Activated naive CD4-positive, alpha-beta T cell treated with anti-CD3 and anti-CD28 coated beads for 36 hours (primary cell): Measurements from ENCODE around the gene PLPPR1. TPM values are rescaled to one million over a fixed set of nuclear protein-coding genes. Genes with fewer than 3 reads are reported as not detected.
"Not testable (repeated sequence)": the region's sequence is repeated elsewhere in the genome, so short reads cannot be mapped to it uniquely, and the experiment has no call there.

Experiments
- CTCF ChIA-PET: fragments of 350-600 bp; sonication (Branson Sonifier 250); formaldehyde crosslinking; loops from one replicate; lab custom pipeline; 2021; ENCODE audit warnings: antibody characterized with exemption; lab: Charles Lee
- DNase-seq: peaks from one replicate; pipeline ENCODE4 v3.0.0-alpha.2; 2020
- H3K27ac Mint-ChIP-seq: one replicate; pipeline ENCODE4 v1.8.0; 2021; ENCODE audit warnings: mild to moderate bottlenecking, mixed read lengths
- H3K27me3 Mint-ChIP-seq: one replicate; pipeline ENCODE4 v1.8.0; 2021; ENCODE audit warnings: low read depth, mixed read lengths
- H3K36me3 Mint-ChIP-seq: one replicate; pipeline ENCODE4 v1.8.0; 2021; ENCODE audit warnings: low read depth, mixed read lengths
- H3K4me1 Mint-ChIP-seq: one replicate; pipeline ENCODE4 v1.8.0; 2021; ENCODE audit warnings: low read depth, mixed read lengths
- H3K4me3 Mint-ChIP-seq: one replicate; pipeline ENCODE4 v1.8.0; 2021; ENCODE audit warnings: mild to moderate bottlenecking, moderate library complexity, mixed read lengths
- H3K9me3 Mint-ChIP-seq: one replicate; pipeline ENCODE4 v1.8.0; 2021; ENCODE audit warnings: mixed read lengths
- intact Hi-C: fragments of 100-400 bp; cut with micrococcal nuclease; formaldehyde crosslinking; loops from one replicate; pipeline ENCODE4 v1.15.1; 2023
- total RNA-seq, 2 experiments: library from RNA; stranded (reverse); gene quantifications; one replicate each; pipeline ENCODE4 v1.2.3, GENCODE V29; 2021

The PLPPR1 gene
- total RNA-seq, 2 experiments from 2014 or later = not detected

GRCh38 chr9:101324245-101324804 lies 295.8 kb downstream of the PLPPR1 start:
- intact Hi-C loops = no loop called here
- peaks cover 16% of the 10 kb centered on the region for H3K27me3 Mint-ChIP-seq
- H3K9me3 Mint-ChIP-seq = peaks cover 4% of the 10 kb centered on the region
- CTCF ChIA-PET = interaction anchor here (0.7 kb wide), 1 partner anchor 12 kb away, joined by 3 read pairs; no protein-coding TSS in a partner anchor
- no peaks in the 10 kb centered on the region for H3K4me1 Mint-ChIP-seq
- H3K36me3 Mint-ChIP-seq = no peaks in the 10 kb centered on the region
- no peak overlapping the region for H3K27ac Mint-ChIP-seq
- no peak for DNase-seq
- H3K4me3 Mint-ChIP-seq = no peak overlapping the region

- intact Hi-C loops = no loop called here
- Mint-ChIP-seq H3K9me3 (peaks cover 4% of the 10 kb centered on the region), H3K27ac (no peak overlapping the region), H3K36me3 (no peaks in the 10 kb centered on the region), H3K4me3 (no peak overlapping the region), H3K4me1 (no peaks in the 10 kb centered on the region), H3K27me3 (peaks cover 13% of the 10 kb centered on the region)
- CTCF ChIA-PET = interaction anchor here (0.5 to 1.2 kb wide), 3 partner anchors 12 to 1275 kb away, joined by 3 to 4 read pairs (median 3); no protein-coding TSS in a partner anchor
- DNase-seq = no peak
These were observed 296.5 kb downstream of the PLPPR1 start for GRCh38 chr9:101325053-101325452.

GRCh38 chr9:101326035-101326434 lies 297.5 kb downstream of the PLPPR1 start:
- Mint-ChIP-seq H3K27ac (no peak overlapping the region), H3K4me1 (no peaks in the 10 kb centered on the region), H3K27me3 (peaks cover 9% of the 10 kb centered on the region), H3K36me3 (no peaks in the 10 kb centered on the region), H3K9me3 (peaks cover 4% of the 10 kb centered on the region), H3K4me3 (no peak overlapping the region)
- CTCF ChIA-PET = interaction anchor here (1.0 to 1.2 kb wide), 2 partner anchors 11 to 14 kb away, joined by 3 read pairs; no protein-coding TSS in a partner anchor
- intact Hi-C loops = no loop called here
- no peak for DNase-seq

GRCh38 chr9:101326501-101326900 lies 298.0 kb downstream of the PLPPR1 start:
- Mint-ChIP-seq H3K4me1 (no peaks in the 10 kb centered on the region), H3K4me3 (no peak overlapping the region), H3K27me3 (peaks cover 7% of the 10 kb centered on the region), H3K27ac (no peak overlapping the region), H3K9me3 (peaks cover 4% of the 10 kb centered on the region), H3K36me3 (no peaks in the 10 kb centered on the region)
- CTCF ChIA-PET = interaction anchor here (1.0 kb wide), 1 partner anchor 15 kb away, joined by 3 read pairs; no protein-coding TSS in a partner anchor
- intact Hi-C loops = no loop called here
- no peak for DNase-seq

GRCh38 chr9:101327422-101327909 lies 298.9 kb downstream of the PLPPR1 start:
- intact Hi-C loops, CTCF ChIA-PET, H3K27me3 Mint-ChIP-seq, H3K4me3 Mint-ChIP-seq, H3K4me1 Mint-ChIP-seq, DNase-seq, H3K36me3 Mint-ChIP-seq, H3K9me3 Mint-ChIP-seq, H3K27ac Mint-ChIP-seq: not testable (repeated sequence)

DNA sequence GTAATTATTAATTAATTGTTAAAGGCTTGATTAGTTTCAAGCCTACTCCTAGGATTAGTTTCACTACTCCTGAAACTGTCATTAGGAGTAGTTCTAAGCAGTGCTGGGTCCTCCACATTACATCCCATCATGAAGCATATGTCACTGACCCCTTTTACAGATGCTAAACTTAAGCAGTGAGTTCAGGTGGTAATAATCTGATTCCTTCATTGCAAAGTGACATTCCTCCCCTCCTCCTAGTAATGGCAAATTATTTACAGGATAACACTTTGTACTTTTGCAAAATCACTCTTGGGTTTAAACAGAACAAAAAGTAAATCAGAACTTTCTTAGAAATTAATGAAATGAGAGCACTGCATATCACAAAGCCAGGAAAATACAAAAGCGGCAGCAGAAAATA lies 303.8 kb downstream of the PLPPR1 start:
- Mint-ChIP-seq H3K4me1 (no peaks in the 10 kb centered on the region), H3K9me3 (peaks cover 2% of the 10 kb centered on the region), H3K36me3 (no peaks in the 10 kb centered on the region), H3K4me3 (no peak overlapping the region), H3K27ac (no peak overlapping the region), H3K27me3 (peaks cover 6% of the 10 kb centered on the region)
- CTCF ChIA-PET = no interaction called here
- intact Hi-C loops = no loop called here
- no peak for DNase-seq

DNA sequence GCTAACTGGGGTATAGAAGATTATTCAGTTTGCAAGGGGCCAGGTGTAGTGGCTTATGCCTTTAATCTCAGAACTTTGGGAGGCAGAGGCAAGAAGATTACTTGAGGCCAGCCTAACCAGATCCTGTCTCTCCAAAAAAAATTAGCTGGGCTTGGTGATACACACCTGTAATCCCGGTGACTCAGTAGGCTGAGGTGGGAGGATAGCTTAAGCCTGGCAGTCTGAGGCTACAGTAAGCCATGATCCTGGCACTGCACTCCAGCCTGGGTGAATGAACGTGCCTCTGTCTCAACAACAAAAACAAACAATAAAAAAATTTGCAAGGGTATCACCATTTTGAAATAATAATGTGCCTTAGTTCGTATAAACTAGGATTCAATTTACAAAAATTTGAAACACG lies 305.0 kb downstream of the PLPPR1 start:
- H3K27ac Mint-ChIP-seq = no peak overlapping the region
- H3K9me3 Mint-ChIP-seq = no peaks in the 10 kb centered on the region
- no peak for DNase-seq
- H3K4me3 Mint-ChIP-seq = no peak overlapping the region
- intact Hi-C loops = no loop called here
- peaks cover 4% of the 10 kb centered on the region for H3K27me3 Mint-ChIP-seq
- no peaks in the 10 kb centered on the region for H3K4me1 Mint-ChIP-seq
- H3K36me3 Mint-ChIP-seq = no peaks in the 10 kb centered on the region
- CTCF ChIA-PET = no interaction called here

- CTCF ChIA-PET = no interaction called here
- Mint-ChIP-seq H3K4me3 (no peak overlapping the region), H3K36me3 (no peaks in the 10 kb centered on the region), H3K27ac (no peak overlapping the region), H3K27me3 (peaks cover 4% of the 10 kb centered on the region), H3K9me3 (no peaks in the 10 kb centered on the region), H3K4me1 (no peaks in the 10 kb centered on the region)
- DNase-seq = no peak
- intact Hi-C loops = no loop called here
These were observed 305.6 kb downstream of the PLPPR1 start for GRCh38 chr9:101333926-101334702.

DNA sequence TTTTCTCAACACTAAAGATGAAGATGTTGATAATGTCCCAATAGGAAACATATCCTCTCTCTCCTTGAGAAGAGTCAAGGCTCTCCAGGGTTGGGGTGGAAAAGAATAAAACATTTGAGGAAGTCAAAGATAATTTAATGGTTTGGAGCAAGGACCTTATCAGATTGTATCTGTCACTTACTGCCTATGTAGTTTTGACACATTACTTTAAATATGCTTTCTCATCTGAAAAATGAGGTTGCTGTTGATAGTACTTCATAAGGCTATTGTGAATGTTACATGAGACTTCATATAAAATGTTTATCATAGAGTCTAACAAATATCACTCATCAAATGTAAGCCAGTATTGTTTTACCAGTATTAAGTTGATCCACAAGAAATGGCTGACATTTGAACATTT lies 307.6 kb downstream of the PLPPR1 start:
- intact Hi-C loops = no loop called here
- Mint-ChIP-seq H3K4me3 (no peak overlapping the region), H3K27ac (no peak overlapping the region), H3K27me3 (peaks cover 7% of the 10 kb centered on the region), H3K36me3 (no peaks in the 10 kb centered on the region), H3K9me3 (no peaks in the 10 kb centered on the region), H3K4me1 (no peaks in the 10 kb centered on the region)
- CTCF ChIA-PET = no interaction called here
- no peak for DNase-seq

DNA sequence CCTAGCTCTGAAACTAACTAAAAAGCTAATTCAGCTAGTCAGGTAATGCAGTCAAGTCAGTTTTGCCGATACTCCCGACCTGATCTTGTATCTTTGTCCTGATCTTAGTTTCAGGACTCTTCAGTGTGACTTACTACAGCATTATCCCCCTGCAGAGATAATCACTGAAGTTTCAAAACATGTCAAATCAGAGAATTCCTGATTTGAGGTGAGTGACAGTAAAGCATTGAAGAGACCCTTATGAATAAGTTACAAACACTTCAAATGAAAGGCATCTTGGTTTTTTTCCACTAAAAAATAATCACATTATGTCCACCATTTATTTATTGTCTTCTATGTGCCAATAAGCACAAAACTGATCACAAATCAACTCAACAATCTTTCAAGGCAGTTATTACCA lies 308.7 kb downstream of the PLPPR1 start:
- no peak overlapping the region for H3K4me3 Mint-ChIP-seq
- intact Hi-C loops = no loop called here
- no peak overlapping the region for H3K27ac Mint-ChIP-seq
- H3K27me3 Mint-ChIP-seq = peaks cover 7% of the 10 kb centered on the region
- no peaks in the 10 kb centered on the region for H3K9me3 Mint-ChIP-seq
- DNase-seq = no peak
- CTCF ChIA-PET = interaction anchor here (0.9 kb wide), 1 partner anchor 12 kb away, joined by 3 read pairs; no protein-coding TSS in a partner anchor
- no peaks in the 10 kb centered on the region for H3K36me3 Mint-ChIP-seq
- H3K4me1 Mint-ChIP-seq = no peaks in the 10 kb centered on the region

DNA sequence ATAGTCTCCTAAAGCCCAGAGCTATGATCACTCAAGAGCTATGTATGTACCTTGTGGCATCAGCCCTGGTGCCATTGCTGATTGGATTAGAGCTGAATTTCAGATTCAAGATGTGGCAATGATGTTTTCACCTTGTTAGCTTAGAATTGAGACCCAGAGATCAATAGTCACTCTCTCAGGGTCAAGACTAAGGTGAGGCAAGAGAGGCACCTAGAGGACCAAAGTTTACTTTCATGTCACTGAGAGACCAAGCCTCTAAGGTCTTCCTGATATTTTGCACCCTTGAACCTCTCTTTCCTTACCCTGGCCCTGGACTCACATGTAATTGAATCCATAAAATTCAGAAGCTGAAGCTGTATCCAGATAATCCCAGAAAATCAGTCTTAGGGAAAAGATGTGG lies 313.4 kb downstream of the PLPPR1 start:
- no peaks in the 10 kb centered on the region for H3K36me3 Mint-ChIP-seq
- CTCF ChIA-PET = interaction anchor here (0.5 kb wide), 1 partner anchor 700 kb away, joined by 5 read pairs; no protein-coding TSS in a partner anchor
- peaks cover 17% of the 10 kb centered on the region for H3K27me3 Mint-ChIP-seq
- H3K9me3 Mint-ChIP-seq = no peaks in the 10 kb centered on the region
- no peaks in the 10 kb centered on the region for H3K4me1 Mint-ChIP-seq
- no peak overlapping the region for H3K4me3 Mint-ChIP-seq
- DNase-seq = no peak
- intact Hi-C loops = no loop called here
- no peak overlapping the region for H3K27ac Mint-ChIP-seq

DNA sequence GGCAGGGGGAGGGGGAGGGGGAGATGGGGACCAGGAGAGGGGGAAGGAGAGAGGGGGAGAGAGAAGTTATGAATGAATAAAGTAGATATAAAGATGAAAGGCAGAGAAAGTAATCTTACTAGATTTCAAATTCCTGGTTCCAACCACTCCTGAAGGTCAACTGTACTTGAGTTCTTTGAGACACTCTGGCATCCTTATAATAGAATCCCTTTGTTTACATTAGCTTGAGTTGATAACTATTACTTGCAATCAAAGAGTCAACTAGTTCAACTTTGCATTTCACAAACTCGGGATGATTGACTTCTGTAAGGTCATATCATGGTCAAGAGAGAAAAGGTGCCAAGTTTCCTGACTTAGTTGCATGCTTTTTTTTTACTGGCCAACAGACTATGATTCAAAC lies 314.1 kb downstream of the PLPPR1 start:
- intact Hi-C loops = no loop called here
- CTCF ChIA-PET = no interaction called here
- Mint-ChIP-seq H3K4me1 (no peaks in the 10 kb centered on the region), H3K27me3 (peaks cover 17% of the 10 kb centered on the region), H3K4me3 (no peak overlapping the region), H3K27ac (no peak overlapping the region), H3K9me3 (no peaks in the 10 kb centered on the region), H3K36me3 (no peaks in the 10 kb centered on the region)
- no peak for DNase-seq
